GM19438 (cell line): Measurements from ENCODE around the gene KCNJ4.

Source experiments
- ATAC-seq: cut with Tn5 transposase; IDR thresholded peaks from one replicate; pipeline ENCODE4 v1.9.1; 2021; ENCODE audit warnings: low read depth; ENCODE audit not compliant: unreplicated experiment

Gene KCNJ4

GRCh38 chr22:38435965-38436364 lies 19.0 kb downstream of the KCNJ4 start:
- ATAC-seq: no peak

- no peak for ATAC-seq
Measured at GRCh38 chr22:38435010-38435409, 20.0 kb downstream of the KCNJ4 start.

GRCh38 chr22:38433871-38434270 lies 21.1 kb downstream of the KCNJ4 start:
- ATAC-seq: no peak

GRCh38 chr22:38432264-38432663 lies 22.7 kb downstream of the KCNJ4 start:
- ATAC-seq: no peak

- no peak for ATAC-seq
Measured at GRCh38 chr22:38431266-38432010, 23.6 kb downstream of the KCNJ4 start.

GRCh38 chr22:38429499-38430068 lies 25.4 kb downstream of the KCNJ4 start:
- ATAC-seq: no peak

- ATAC-seq: no peak
Measured at GRCh38 chr22:38428714-38429113, 26.3 kb downstream of the KCNJ4 start.

GRCh38 chr22:38427940-38428339 lies 27.1 kb downstream of the KCNJ4 start:
- ATAC-seq: no peak

- no peak for ATAC-seq
Measured at GRCh38 chr22:38427465-38427864, 27.5 kb downstream of the KCNJ4 start.

GRCh38 chr22:38426628-38427027 lies 28.4 kb downstream of the KCNJ4 start:
- no peak for ATAC-seq

GRCh38 chr22:38424525-38425080 lies 30.4 kb downstream of the KCNJ4 start:
- ATAC-seq: no peak

- no peak for ATAC-seq
Measured at GRCh38 chr22:38423512-38424503, 31.2 kb downstream of the KCNJ4 start.

- no peak for ATAC-seq
Measured at GRCh38 chr22:38422611-38423511, 32.1 kb downstream of the KCNJ4 start.

- ATAC-seq: no peak
Measured at GRCh38 chr22:38420734-38421133, 34.3 kb downstream of the KCNJ4 start.

GRCh38 chr22:38419858-38420160 lies 35.2 kb downstream of the KCNJ4 start:
- ATAC-seq: no peak

- ATAC-seq: no peak
Measured at GRCh38 chr22:38419121-38419857, 35.7 kb downstream of the KCNJ4 start.

- ATAC-seq: no peak
Measured at GRCh38 chr22:38418589-38418988, 36.4 kb downstream of the KCNJ4 start.

GRCh38 chr22:38417252-38418060 lies 37.5 kb downstream of the KCNJ4 start:
- no peak for ATAC-seq
